Measurements from ENCODE around the gene DLX4. TPM values are rescaled to one million over a fixed set of nuclear protein-coding genes. Genes with fewer than 3 reads are reported as not detected.

The DLX4 gene
- total and polyA plus RNA-seq, 2 of the 4 experiments (the other 2 are of a cell fraction), result not detected

DNA sequence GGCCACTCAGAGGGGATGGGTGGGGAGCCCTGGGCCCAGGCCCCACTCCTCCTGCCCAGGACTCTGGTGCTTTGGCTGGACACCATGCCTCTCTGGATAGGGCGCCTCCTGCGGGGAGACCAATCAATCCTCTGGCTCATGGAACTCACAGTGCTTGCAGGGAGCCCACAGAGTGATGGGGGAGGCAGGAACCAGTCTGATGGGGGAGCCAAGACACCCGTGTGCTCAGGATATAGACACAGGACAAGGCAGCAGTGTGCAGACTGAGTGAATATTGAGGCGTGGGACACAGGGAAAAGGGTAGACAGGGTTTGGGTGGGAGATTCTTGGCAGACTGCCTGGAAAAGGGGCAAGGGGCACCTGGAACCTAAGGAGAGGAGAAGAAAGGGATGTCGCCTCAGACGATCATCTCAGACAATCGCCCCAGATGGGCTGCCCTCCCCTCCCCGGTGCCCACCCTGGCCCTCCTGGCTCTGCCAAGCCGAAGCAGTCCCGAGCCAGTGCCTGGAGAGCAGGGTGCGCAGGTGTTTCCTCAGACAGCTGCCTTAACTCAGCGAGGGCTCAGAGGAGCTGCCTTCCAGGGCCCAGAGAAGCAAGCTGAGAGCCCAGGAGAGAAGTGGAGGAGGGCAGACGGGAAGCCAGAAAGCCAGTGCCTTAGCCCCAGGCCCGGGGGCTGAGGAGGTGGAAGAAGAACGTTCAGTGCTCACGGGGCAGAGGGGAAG is 37.4 kb upstream of the DLX4 start:
- BruUV-seq (replicated peaks), result no TSS peak
- ChIA-PET POLR2A (ENCODE audit: unreplicated experiment) (no interaction called here), CTCF (no interaction called here)
- TF ChIP-seq CHD1 (IDR thresholded peaks at IDR 0.05; ENCODE audit: low read depth, low read length) (no peak), MAFK (IDR thresholded peaks at IDR 0.05; ENCODE audit: low read depth, low read length) (no peak), CEBPB (IDR thresholded peaks at IDR 0.05; ENCODE audit: low read depth, low read length) (no peak), RCOR1 (IDR thresholded peaks at IDR 0.05; ENCODE audit: insufficient replicate concordance, low read length) (no peak), MXI1 (IDR thresholded peaks at IDR 0.05; ENCODE audit: borderline replicate concordance, low read depth, low read length) (no peak), MAZ (IDR thresholded peaks at IDR 0.05; ENCODE audit: borderline replicate concordance, low read depth, low read length) (no peak), FOS (IDR thresholded peaks at IDR 0.05; ENCODE audit: low read depth, low read length) (no peak), NFE2L2 (IDR thresholded peaks at IDR 0.05; ENCODE audit: low read depth, low read length) (no peak), BHLHE40 (IDR thresholded peaks at IDR 0.05; ENCODE audit: low read depth, low read length) (no peak), RFX5 (IDR thresholded peaks at IDR 0.05; ENCODE audit: low read depth, low read length) (no peak), RAD21 (IDR thresholded peaks at IDR 0.05; ENCODE audit: low read length) (no peak)
- H4K20me1 ChIP-seq (ENCODE audit: insufficient read depth, low read length), result no peaks in the 10 kb centered on the region
- dilution Hi-C loops (cut with HindIII; ENCODE audit: low sequenced_read_pairs, unreplicated experiment) (no loop called here), intact Hi-C loops (cut with micrococcal nuclease) (no loop called here), in situ Hi-C loops (cut with MboI; ENCODE audit: low sequenced_read_pairs) (no loop called here)
- 32% methylated on average over 7 of the region's 16 CpGs; no CpG with 5 or more reads in 1 of the 2 experiments for WGBS, 2 experiments (ENCODE audit: extremely low coverage in 2 of 2, insufficient read length in 1 of 2)
- H3K4me3 ChIP-seq (ENCODE audit: insufficient read depth, low read depth, low read length), result no peak overlapping the region
- no peak overlapping the region for H3K27ac ChIP-seq (ENCODE audit: insufficient read depth, low read length)
- no peak overlapping the region for H2BK20ac ChIP-seq (ENCODE audit: low read depth, low read length)
- no peak overlapping the region for H3K23ac ChIP-seq (ENCODE audit: low read depth, low read length)
- no peak overlapping the region for H4K5ac ChIP-seq (ENCODE audit: low read depth, low read length)
- no peak overlapping the region for H3K4me2 ChIP-seq (ENCODE audit: low read depth, low read length)
- H3K27me3 ChIP-seq (ENCODE audit: control insufficient read depth, insufficient read depth, low read length), result peaks cover 88% of the 10 kb centered on the region
- no peak for DNase-seq
- no peak overlapping the region for H2AK9ac ChIP-seq (replicated peaks; ENCODE audit: low read depth, low read length, poor library complexity)
- ATAC-seq (ENCODE audit: low read depth), result no peak
- no peaks in the 10 kb centered on the region for H3K36me3 ChIP-seq (ENCODE audit: control insufficient read depth, insufficient read depth, low read length)
- H2BK120ac ChIP-seq (ENCODE audit: low read depth, low read length), result no peak overlapping the region
- no peaks in the 10 kb centered on the region; the same call in 1 of the 2 replicates for H3K9me1 ChIP-seq (ENCODE audit: insufficient read depth, low read length)
- H3K4me1 ChIP-seq (ENCODE audit: control insufficient read depth, insufficient read depth, low read length), result no peaks in the 10 kb centered on the region
- H3K18ac ChIP-seq (ENCODE audit: low read depth, low read length), result no peak overlapping the region
- no peak overlapping the region for H3K56ac ChIP-seq (ENCODE audit: extremely low read depth, insufficient read depth, low read length)
- no peaks in the 10 kb centered on the region for H3K79me1 ChIP-seq (ENCODE audit: low read depth in 1 of 2, low read length in 2 of 2)
- H2AFZ ChIP-seq (replicated peaks; ENCODE audit: low read length, poor library complexity), result peak overlapping the region; percentile 0
- no peak overlapping the region for H3K4ac ChIP-seq (ENCODE audit: low read depth, low read length)
- H2AK5ac ChIP-seq (ENCODE audit: low read depth, low read length), result no peak overlapping the region
- H3K9me3 ChIP-seq (ENCODE audit: control insufficient read depth, insufficient read depth, low read length), result no peaks in the 10 kb centered on the region
- H4K8ac ChIP-seq (ENCODE audit: low read depth in 2 of 2, low read length in 2 of 2), result no peak overlapping the region
- H2BK5ac ChIP-seq (ENCODE audit: low read depth, low read length, poor library complexity, severe bottlenecking), result no peak overlapping the region
- H3K14ac ChIP-seq (replicated peaks; ENCODE audit: low read depth, low read length), result no peak overlapping the region
- H4K91ac ChIP-seq (ENCODE audit: insufficient read depth, low read depth, low read length), result no peak overlapping the region
- no peak overlapping the region for H3K9ac ChIP-seq (ENCODE audit: low read depth, low read length)
- H2BK15ac ChIP-seq (ENCODE audit: low read depth, low read length), result no peak overlapping the region

Measured in IMR-90 (cell line).